GM12878 (cell line): ENCODE results near the gene EPHB1. TPM values are rescaled to one million over a fixed set of nuclear protein-coding genes. Genes with fewer than 3 reads are reported as not detected.

Experiments used
- ATAC-seq: fragments of 200-7000 bp; cut with Tn5 transposase; 3 replicates; pipeline ENCODE4 v1.9.1; 2020; ENCODE audit warnings: mild to moderate bottlenecking, moderate library complexity
- BruUV-seq: library from RNA; stranded (reverse); fragments of 400-500 nt; replicated peaks from 2 replicates; lab custom pipeline; 2021; lab: Mats Ljungman, UMichigan
- CTCF ChIA-PET: fragments of 300-600 bp; sonication (Branson Sonifier 250); formaldehyde crosslinking; extraction: SDS; loops from one replicate; lab custom pipeline; 2021; ENCODE audit warnings: inconsistent platforms; lab: Yijun Ruan, JAX
- POLR2A ChIA-PET: fragments of 350-600 bp; formaldehyde crosslinking; extraction: SDS; loops from one replicate; lab custom pipeline; 2021; ENCODE audit warnings: inconsistent platforms; lab: Charles Lee
- RAD21 ChIA-PET: fragments of 300-600 bp; sonication (Branson Sonifier 250); formaldehyde crosslinking; loops from one replicate; lab custom pipeline; 2023; ENCODE audit warnings: antibody characterized with exemption; ENCODE audit not compliant: unreplicated experiment; lab: Charles Lee
- SMC1A ChIA-PET: fragments of 300-600 bp; sonication (Branson Sonifier 250); formaldehyde crosslinking; loops from one replicate; lab custom pipeline; 2023; ENCODE audit not compliant: unreplicated experiment, uncharacterized antibody; lab: Charles Lee
- DNase-seq: peaks from one replicate; pipeline ENCODE4 v3.0.0-alpha.2; 2011; ENCODE audit warnings: low read depth, low spot score
- FAIRE-seq: peaks from 3 replicates; lab custom pipeline; 2011; peaks lifted over from hg19 to GRCh38; lab: Jason Lieb, UNC
- H2AFZ ChIP-seq: 2 replicates; pipeline ENCODE4 v1.6.0; 2011; ENCODE audit warnings: low read depth, low read length, control low read depth; ENCODE audit not compliant: control insufficient read depth
- H3K27ac ChIP-seq: 2 replicates; pipeline ENCODE4 v1.5.1; 2011; ENCODE audit warnings: control low read depth; ENCODE audit not compliant: control insufficient read depth, insufficient read depth
- H3K27me3 ChIP-seq, 2 experiments: replicated peaks in 1 of 2; 2 replicates each; pipeline versions ENCODE4 v1.6.0 to v1.6.1; 2011; ENCODE audit warnings: low read length in 1 of 2; ENCODE audit not compliant: control insufficient read depth in 2 of 2, insufficient read depth in 2 of 2
- H3K36me3 ChIP-seq, 2 experiments: 2 replicates each; pipeline ENCODE4 v1.5.1; 2011; ENCODE audit warnings: low read length in 1 of 2; ENCODE audit not compliant: control insufficient read depth in 2 of 2, insufficient read depth in 2 of 2
- H3K4me1 ChIP-seq: 2 replicates; pipeline ENCODE4 v1.6.1; 2011; ENCODE audit warnings: mild to moderate bottlenecking, low read length, moderate library complexity, mixed read lengths; ENCODE audit not compliant: control insufficient read depth, insufficient read depth
- H3K4me2 ChIP-seq: 2 replicates; pipeline ENCODE4 v1.6.0; 2011; ENCODE audit warnings: control low read depth; ENCODE audit not compliant: control insufficient read depth, insufficient read depth
- H3K4me3 ChIP-seq: fragments of 200-600 bp; sonication (generic); 2 replicates; pipeline ENCODE4 v1.5.1; 2016
- H3K79me2 ChIP-seq: 2 replicates; pipeline ENCODE4 v1.6.0; 2011; ENCODE audit warnings: low read length; ENCODE audit not compliant: control insufficient read depth, insufficient read depth
- H3K9ac ChIP-seq: 2 replicates; pipeline ENCODE4 v1.8.0; 2011; ENCODE audit warnings: low read length, control low read depth, mixed read lengths; ENCODE audit not compliant: control insufficient read depth, insufficient read depth
- H3K9me3 ChIP-seq: replicated peaks from 3 replicates; pipeline ENCODE4 v1.5.1; 2011; ENCODE audit warnings: mild to moderate bottlenecking, low read length; ENCODE audit not compliant: control insufficient read depth, insufficient read depth
- H4K20me1 ChIP-seq: 2 replicates; pipeline ENCODE4 v1.6.0; 2011; ENCODE audit not compliant: control insufficient read depth, insufficient read depth
- CBX5 ChIP-seq: sonication (generic); IDR thresholded peaks from 2 replicates; pipeline ENCODE4 v1.6.1; 2016; ENCODE audit warnings: low read depth, moderate library complexity, mild to moderate bottlenecking, inconsistent platforms
- CEBPB ChIP-seq, 2 experiments: fragments of 150-350 bp in 1 of 2; IDR thresholded peaks; 2 replicates each; pipeline ENCODE4 v1.6.1; 2012 to 2014; ENCODE audit warnings: low read depth in 2 of 2, low read length in 2 of 2, borderline replicate concordance in 1 of 2, inconsistent platforms in 1 of 2
- EZH2 ChIP-seq: IDR thresholded peaks from 2 replicates; pipeline ENCODE4 v1.6.1; 2012; ENCODE audit warnings: low read depth, mild to moderate bottlenecking, control low read depth, inconsistent platforms, low read length, borderline replicate concordance; ENCODE audit not compliant: control insufficient read depth
- HCFC1 ChIP-seq: fragments of 150-350 bp; IDR thresholded peaks from 2 replicates; pipeline ENCODE4 v1.6.1; 2014; ENCODE audit warnings: low read length
- JUND ChIP-seq: IDR thresholded peaks from 2 replicates; pipeline ENCODE4 v1.6.1; 2012; ENCODE audit warnings: low read depth, mild to moderate bottlenecking, low read length, improper control_type of control experiment, moderate library complexity
- KDM1A ChIP-seq: fragments of 200-600 bp; sonication (generic); IDR thresholded peaks from 2 replicates; pipeline ENCODE4 v1.6.1; 2016; ENCODE audit warnings: borderline replicate concordance
- NFIC ChIP-seq: IDR thresholded peaks from 2 replicates; pipeline ENCODE4 v1.6.1; 2012; ENCODE audit warnings: low read depth, mild to moderate bottlenecking, inconsistent platforms, low read length, moderate library complexity
- NFYB ChIP-seq: IDR thresholded peaks from 2 replicates; pipeline ENCODE4 v1.6.1; 2011; ENCODE audit warnings: low read depth, mild to moderate bottlenecking, low read length, improper control_type of control experiment, moderate library complexity; ENCODE audit not compliant: insufficient read depth
- RCOR1 ChIP-seq: conservative IDR thresholded peaks from 2 replicates; pipeline ENCODE4 v1.6.1; 2012; ENCODE audit warnings: low read depth, low read length, improper control_type of control experiment
- RFX5 ChIP-seq: IDR thresholded peaks from 2 replicates; pipeline ENCODE4 v1.6.1; 2011; ENCODE audit warnings: low read depth, low read length, improper control_type of control experiment
- SMARCA5 ChIP-seq: fragments of 450-650 bp; IDR thresholded peaks from 2 replicates; pipeline ENCODE4 v1.6.1; 2017; ENCODE audit warnings: mild to moderate bottlenecking
- SMC3 ChIP-seq: IDR thresholded peaks from 2 replicates; pipeline ENCODE4 v1.6.1; 2011; ENCODE audit warnings: low read length, improper control_type of control experiment, borderline replicate concordance
- SPI1 ChIP-seq: IDR thresholded peaks from 2 replicates; pipeline ENCODE4 v1.6.1; 2011; ENCODE audit warnings: low read depth, mild to moderate bottlenecking, low read length, moderate library complexity, borderline replicate concordance; ENCODE audit not compliant: insufficient read depth
- YY1 ChIP-seq: IDR thresholded peaks from 2 replicates; pipeline ENCODE4 v1.6.1; 2011; ENCODE audit warnings: low read depth, mild to moderate bottlenecking, low read length
- ZNF207 ChIP-seq: fragments of 450-650 bp; IDR thresholded peaks from 2 replicates; pipeline ENCODE4 v1.6.1; 2014; ENCODE audit warnings: antibody characterized with exemption, mild to moderate bottlenecking, borderline replicate concordance
- ZNF24 ChIP-seq: fragments of 450-650 bp; IDR thresholded peaks from 2 replicates; pipeline ENCODE4 v1.6.1; 2017; ENCODE audit warnings: antibody characterized with exemption, mild to moderate bottlenecking
- ZNF384 ChIP-seq: IDR thresholded peaks from 2 replicates; pipeline ENCODE4 v1.6.1; 2012; ENCODE audit warnings: low read depth, mild to moderate bottlenecking, low read length, improper control_type of control experiment, borderline replicate concordance
- WGBS: methylation state at CpG from one replicate; pipeline ENCODE4 v1.1.6; 2016; ENCODE audit warnings: low lambda C conversion rate; ENCODE audit not compliant: insufficient replicate concordance, insufficient coverage; ENCODE audit errors: missing lambda C conversion rate; 5-methylcytosine and 5-hydroxymethylcytosine counted together
- in situ Hi-C: fragments of 300-500 bp; cut with MboI; formaldehyde crosslinking; loops from 9 replicates; pipeline ENCODE4 v1.14.3; 2018; ENCODE audit warnings: mixed read lengths
- intact Hi-C: fragments of 100-400 bp; cut with micrococcal nuclease; formaldehyde crosslinking; loops from one replicate; pipeline ENCODE4 v1.14.2; 2022; ENCODE audit not compliant: unreplicated experiment
- polyA plus RNA-seq, 11 experiments: library from polyadenylated mRNA; depleted of rRNA in 4 of 11; unstranded in 6 of 11; stranded (reverse) in 5 of 11; fragments of >200 nt; fragmentation: Nextera tagmentation in 4 of 11; fragmentation: Illumina TruSeq in 1 of 11; extraction: Ambion mirVana in 4 of 11; extraction: Trizol in 1 of 11; gene quantifications; 1 replicate in 1 of 11; 2 replicates in 10 of 11; pipeline versions ENCODE4 v1.2.1 to v1.2.3, GENCODE V29; 2011 to 2016; ENCODE audit warnings: inconsistent platforms in 2 of 11, missing spikeins in 2 of 11, low read depth in 1 of 11
- total RNA-seq, 4 experiments: library from RNA; depleted of rRNA in 3 of 4; stranded (reverse); fragments of >200 nt in 3 of 4; fragmentation: Illumina TruSeq in 1 of 4; extraction: Trizol in 1 of 4; gene quantifications; 2 replicates each; pipeline versions ENCODE4 v1.2.1 to v1.2.3, GENCODE V29; 2013 to 2021
- TF ChIP-seq, protein P1 (sequence below): fragments of 150-350 bp; IDR thresholded peaks from 2 replicates; pipeline ENCODE4 v1.6.1; 2016; ENCODE audit warnings: low read depth, low read length
- TF ChIP-seq, protein P2 (sequence below): IDR thresholded peaks from 2 replicates; pipeline ENCODE4 v1.6.1; 2011; ENCODE audit warnings: low read depth, mild to moderate bottlenecking, low read length, moderate library complexity, borderline replicate concordance; ENCODE audit errors: extremely low read depth

EPHB1 gene
- total and polyA plus RNA-seq, 10 of the 15 experiments (the other 5 are each of a cell fraction or from before 2014, with no cell fraction given): 0.33 to 23.8 (median 1.2) TPM

DNA sequence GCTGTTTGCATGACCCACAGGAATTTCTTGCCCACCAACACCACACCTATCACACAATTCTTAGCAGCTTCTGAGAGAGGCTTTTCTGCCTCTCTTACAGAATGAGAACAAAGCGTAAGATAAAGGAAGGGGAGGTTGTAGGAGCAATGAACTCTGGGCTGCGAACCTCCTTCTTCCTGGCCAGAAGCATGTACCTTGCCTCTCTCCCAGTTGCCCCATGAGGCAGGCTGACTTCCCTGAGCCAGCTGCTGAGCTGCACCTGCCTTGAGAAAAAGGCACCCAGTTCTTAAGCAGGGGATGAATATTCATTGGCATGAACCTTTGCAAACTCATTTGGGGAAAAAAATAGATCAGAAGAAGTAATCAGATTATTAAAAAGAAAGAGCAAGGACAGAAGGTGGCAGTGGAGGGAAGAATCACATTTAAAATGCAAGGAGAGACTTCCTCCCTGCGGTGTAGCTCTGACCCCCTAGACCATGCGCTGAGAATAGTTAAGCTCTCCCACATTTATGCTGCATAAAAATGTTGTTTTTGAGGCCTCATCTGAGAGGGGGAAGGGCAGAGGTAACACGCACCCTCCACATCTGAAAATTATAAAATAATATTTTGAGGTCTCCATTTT, 304.8 kb downstream of the EPHB1 start:
- no peak overlapping the region for H2AFZ ChIP-seq
- no peak overlapping the region for H3K27ac ChIP-seq
- no peak overlapping the region for H3K4me2 ChIP-seq
- no peaks in the 10 kb centered on the region for H3K27me3 ChIP-seq
- in situ Hi-C loops (no loop called here), intact Hi-C loops (no loop called here)
- no peak overlapping the region for H3K9ac ChIP-seq
- ChIA-PET SMC1A (interaction anchor here (1.0 kb wide), 1 partner anchor 9 kb away, joined by 3 read pairs; no protein-coding TSS in a partner anchor), RAD21 (interaction anchor here (0.9 kb wide), 1 partner anchor 195 kb away, joined by 3 read pairs; no protein-coding TSS in a partner anchor), POLR2A (no interaction called here), CTCF (interaction anchor here (1.2 kb wide), 1 partner anchor 11 kb away, joined by 3 read pairs; no protein-coding TSS in a partner anchor)
- H3K4me1 ChIP-seq: no peaks in the 10 kb centered on the region
- no TSS peak for BruUV-seq
- no peaks in the 10 kb centered on the region; a peak in 3 of 4 replicates for H3K36me3 ChIP-seq
- no peak overlapping the region for H3K4me3 ChIP-seq
- H3K9me3 ChIP-seq: no peaks in the 10 kb centered on the region
- no peaks in the 10 kb centered on the region for H3K79me2 ChIP-seq
- H4K20me1 ChIP-seq: no peaks in the 10 kb centered on the region
- TF ChIP-seq SPI1 (no peak), SMC3 (no peak), ZNF24 (no peak), RCOR1 (no peak), YY1 (no peak), JUND (no peak), NFYB (no peak), EZH2 (no peak), SMARCA5 (no peak), HCFC1 (no peak), CBX5 (no peak), RFX5 (no peak), KDM1A (no peak), CEBPB (IDR thresholded peaks at IDR 0.05; ENCODE audit: borderline replicate concordance in 1 of 2, low read depth in 2 of 2, low read length in 2 of 2) (no peak), ZNF207 (no peak), NFIC (no peak), ZNF384 (no peak)
- TF ChIP-seq, protein P1, sequence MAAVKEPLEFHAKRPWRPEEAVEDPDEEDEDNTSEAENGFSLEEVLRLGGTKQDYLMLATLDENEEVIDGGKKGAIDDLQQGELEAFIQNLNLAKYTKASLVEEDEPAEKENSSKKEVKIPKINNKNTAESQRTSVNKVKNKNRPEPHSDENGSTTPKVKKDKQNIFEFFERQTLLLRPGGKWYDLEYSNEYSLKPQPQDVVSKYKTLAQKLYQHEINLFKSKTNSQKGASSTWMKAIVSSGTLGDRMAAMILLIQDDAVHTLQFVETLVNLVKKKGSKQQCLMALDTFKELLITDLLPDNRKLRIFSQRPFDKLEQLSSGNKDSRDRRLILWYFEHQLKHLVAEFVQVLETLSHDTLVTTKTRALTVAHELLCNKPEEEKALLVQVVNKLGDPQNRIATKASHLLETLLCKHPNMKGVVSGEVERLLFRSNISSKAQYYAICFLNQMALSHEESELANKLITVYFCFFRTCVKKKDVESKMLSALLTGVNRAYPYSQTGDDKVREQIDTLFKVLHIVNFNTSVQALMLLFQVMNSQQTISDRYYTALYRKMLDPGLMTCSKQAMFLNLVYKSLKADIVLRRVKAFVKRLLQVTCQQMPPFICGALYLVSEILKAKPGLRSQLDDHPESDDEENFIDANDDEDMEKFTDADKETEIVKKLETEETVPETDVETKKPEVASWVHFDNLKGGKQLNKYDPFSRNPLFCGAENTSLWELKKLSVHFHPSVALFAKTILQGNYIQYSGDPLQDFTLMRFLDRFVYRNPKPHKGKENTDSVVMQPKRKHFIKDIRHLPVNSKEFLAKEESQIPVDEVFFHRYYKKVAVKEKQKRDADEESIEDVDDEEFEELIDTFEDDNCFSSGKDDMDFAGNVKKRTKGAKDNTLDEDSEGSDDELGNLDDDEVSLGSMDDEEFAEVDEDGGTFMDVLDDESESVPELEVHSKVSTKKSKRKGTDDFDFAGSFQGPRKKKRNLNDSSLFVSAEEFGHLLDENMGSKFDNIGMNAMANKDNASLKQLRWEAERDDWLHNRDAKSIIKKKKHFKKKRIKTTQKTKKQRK: no peak
- TF ChIP-seq, protein P2, sequence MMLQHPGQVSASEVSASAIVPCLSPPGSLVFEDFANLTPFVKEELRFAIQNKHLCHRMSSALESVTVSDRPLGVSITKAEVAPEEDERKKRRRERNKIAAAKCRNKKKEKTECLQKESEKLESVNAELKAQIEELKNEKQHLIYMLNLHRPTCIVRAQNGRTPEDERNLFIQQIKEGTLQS: no peak
- TF ChIP-seq, all 136 proteins: peak for 0
- no peak for FAIRE-seq
- no peak for ATAC-seq
- DNase-seq: no peak
- WGBS: 13% methylated on average over 5 of the region's 5 CpGs
